Middle frontal gyrus (tissue), 1 donor: ENCODE data around the gene POT1.

Source experiments
- DNase-seq: peaks from one replicate; pipeline ENCODE4 v3.0.0-alpha.2; 2015; ENCODE audit warnings: low spot score; ENCODE audit errors: extremely low spot score

Gene POT1

DNA sequence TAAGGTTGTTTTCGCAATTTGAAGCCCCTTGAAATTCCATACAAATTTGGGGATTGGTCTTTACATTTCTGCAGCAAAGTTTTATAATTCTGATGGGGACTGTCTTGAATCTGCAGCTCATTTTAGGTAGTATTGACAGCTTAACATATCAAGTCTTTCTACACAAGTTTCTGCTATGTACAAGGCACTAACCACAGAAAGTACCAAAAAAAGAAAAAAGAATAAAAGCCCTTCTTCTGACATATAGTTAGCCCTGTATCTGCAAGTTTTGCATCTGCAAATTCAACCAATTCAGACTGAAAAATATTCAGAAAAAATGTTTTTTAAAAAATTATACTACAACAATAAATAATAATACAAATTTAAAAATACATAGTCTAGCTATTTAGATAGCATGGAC, 15.3 kb downstream of the POT1 start:
- DNase-seq, result no peak

DNA sequence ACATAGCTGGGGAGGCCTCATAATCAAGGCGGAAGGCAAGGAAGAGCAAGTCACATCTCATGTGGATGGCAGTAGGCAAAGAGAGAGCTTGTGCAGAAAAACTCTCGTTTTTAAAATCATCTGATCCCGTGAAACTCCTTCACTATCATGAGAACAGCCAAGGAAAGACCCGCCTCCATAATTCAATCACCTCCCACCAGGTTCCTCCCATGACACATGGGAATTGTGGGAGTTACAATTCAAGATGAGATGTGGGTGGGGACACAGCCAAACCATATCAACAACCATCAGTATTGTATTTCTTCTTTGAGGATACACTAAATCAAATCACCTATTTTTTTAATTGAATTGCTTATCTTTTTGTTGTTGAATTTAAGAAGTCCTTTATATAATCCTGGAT, 16.7 kb downstream of the POT1 start:
- no peak for DNase-seq

DNA sequence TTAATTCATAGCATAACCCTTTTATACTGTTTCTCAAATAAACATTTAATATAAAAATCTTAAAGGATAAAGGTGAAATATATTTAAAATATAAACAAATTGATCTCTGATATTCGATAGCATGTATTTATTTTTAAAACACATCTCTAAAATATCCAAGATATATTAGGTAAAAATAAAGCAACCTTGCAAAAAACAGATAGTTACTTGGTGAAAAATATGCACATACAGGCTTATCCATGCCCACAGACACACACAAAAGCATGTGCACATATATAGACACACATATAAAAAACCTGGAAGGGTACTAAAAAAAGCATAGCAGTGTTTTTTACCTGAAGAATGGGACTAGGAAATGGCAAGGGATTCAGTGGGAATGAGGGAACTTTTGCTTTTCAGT, 19.8 kb downstream of the POT1 start:
- DNase-seq, result no peak

DNA sequence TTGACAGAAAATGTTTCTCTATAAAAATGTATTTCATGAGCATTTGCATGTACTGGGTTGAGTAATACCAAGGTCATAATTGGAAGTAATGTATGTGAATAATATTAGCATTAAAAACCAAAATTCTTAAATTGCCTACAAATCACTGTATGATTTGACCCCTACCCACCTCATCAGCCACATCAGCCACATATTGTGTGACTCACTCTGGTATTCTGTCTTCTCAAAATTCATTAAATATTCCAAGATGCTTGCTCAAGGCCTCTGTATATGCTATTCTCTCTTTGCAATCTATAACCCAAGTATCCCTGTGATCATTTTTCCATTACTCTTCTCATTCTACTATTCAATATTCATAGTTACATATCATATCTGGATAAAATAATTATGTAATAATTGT, 21.4 kb downstream of the POT1 start:
- DNase-seq, result no peak

DNA sequence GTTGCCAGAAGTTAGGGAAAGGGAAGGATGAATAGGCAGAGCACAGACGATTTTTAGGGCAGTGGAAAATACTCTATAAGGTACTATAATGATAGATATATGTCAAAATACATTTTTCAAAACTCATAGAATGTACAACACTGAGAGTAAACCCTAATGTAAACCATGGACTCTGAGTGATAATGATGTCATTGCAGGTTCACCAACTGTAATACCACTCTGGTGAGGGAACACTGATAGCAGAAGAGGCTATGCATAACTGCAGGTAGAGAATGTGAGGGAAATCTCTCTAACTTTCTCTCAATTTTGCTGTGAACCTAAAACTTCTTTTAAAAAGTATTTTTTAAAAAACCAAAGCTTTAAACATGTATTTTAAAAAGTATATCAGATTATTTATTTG, 22.1 kb downstream of the POT1 start:
- no peak for DNase-seq

DNA sequence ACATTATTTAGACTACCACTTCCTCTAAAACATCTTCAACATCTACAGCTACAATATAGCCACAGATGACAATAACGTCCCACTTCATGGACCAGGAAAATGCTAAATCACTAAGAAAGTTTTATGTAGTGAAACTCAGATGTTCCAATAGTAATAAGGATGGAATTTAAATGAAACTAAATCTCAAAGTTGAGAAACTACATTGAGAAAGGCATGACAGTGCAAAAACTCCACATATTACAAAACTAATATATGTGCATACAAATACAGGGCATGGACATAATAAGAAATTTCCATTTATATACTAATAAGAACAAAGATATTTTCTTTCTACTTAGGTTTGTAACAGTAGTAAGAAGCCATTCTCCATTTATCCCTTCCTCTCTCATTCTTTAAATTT, 31.1 kb downstream of the POT1 start:
- DNase-seq, result no peak

DNA sequence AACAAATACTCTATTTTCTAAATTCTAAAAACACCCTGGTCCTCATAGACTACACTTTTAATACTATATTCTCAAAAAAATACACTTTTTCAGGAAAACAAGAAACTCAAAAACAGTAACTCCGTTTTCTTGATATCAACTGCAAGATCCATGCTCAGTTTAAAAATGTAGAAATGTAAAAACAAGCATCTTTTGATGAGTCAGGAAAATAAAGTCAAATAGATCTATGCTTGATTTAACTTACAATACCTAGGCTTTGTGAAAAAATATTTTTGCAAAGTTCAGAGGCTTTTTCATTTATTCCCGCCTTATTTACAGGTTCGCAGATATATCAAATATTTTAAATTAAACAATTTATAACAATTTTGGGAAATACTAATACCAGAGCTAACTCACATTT, 33.6 kb downstream of the POT1 start:
- no peak for DNase-seq

DNA sequence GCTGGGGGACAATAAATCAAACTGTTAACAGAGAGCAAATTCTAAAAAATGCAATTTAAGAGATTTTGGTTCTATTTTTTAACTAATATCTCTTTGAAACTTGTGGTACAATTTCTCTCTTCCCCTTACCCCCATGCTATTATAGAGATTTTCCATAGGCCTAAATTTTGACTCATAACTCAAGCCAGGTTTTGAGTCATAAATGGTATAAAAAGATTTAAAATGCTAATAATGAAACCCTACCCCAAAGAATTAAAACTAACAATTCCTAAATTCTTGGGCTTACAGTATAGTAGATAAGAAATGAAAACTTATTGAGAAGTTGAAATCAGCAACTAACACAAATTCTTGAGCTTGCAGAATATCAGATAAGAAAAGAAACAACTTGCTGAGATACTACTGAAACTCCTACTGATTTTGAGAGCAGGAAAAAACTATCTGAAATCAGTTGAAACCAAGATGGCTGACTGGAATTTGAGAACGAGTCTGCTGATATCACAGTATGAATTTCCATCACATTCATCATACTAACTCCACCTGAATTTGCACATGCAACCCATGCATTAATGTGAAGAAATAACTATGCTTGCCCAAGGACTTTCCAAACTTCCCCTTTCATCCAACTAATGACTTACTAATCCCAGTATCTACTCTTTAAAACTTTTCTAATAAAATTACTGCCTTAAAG, 36.3 kb downstream of the POT1 start:
- DNase-seq, result no peak

DNA sequence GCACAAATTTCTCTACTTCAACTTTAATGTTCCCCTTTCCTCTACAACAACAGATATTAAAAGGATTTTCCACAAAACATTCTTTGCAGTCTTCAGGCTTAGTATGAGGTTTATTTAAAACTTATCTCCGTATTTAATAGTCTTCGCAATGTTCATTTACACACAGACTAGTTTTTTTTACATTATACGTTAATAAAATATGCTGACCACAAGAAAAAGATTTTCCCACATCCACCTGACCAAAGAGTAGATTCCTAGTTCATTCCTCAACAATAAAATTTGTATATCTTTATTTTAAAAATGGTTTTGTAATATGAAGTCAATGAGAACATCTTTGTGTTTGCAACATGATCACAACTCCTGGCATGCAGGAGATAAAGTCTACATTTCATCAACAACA, 42.4 kb downstream of the POT1 start:
- DNase-seq, result no peak

DNA sequence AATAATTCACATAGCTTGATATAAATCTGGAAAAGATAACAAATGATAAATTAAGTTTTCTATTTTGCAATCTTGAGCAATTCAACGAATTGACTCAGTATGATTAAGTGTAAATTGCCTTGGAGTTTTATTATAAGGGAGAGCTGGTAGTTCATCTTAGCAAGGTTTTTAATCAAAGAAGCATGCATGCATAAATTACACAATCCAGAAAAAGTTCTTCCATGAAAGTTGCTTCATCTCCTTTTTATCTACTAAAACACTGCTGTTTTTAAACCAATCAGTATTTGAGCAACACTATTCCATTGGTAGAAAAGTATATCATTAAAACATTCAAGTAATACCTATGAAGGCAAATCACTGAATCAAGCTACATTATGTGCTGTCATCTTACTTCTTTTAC, 47.6 kb downstream of the POT1 start:
- no peak for DNase-seq

DNA sequence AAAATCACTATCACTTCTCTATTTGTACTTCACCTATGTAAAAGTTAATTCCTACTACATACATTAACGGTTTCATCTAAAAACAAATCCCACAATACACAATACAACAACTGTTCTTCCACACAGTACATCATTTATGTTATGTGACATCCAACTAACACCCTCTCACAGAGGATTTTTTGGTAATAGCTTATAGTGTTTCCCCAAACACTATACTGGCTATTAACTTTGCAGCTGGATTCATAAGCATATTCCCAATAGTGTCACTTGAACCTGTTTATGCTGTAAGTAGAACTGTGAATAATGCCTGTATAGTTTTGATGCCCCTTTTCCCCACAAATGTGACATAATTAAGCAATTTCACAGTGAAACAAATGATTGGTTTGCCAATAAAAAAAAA, 49.9 kb downstream of the POT1 start:
- DNase-seq, result no peak

DNA sequence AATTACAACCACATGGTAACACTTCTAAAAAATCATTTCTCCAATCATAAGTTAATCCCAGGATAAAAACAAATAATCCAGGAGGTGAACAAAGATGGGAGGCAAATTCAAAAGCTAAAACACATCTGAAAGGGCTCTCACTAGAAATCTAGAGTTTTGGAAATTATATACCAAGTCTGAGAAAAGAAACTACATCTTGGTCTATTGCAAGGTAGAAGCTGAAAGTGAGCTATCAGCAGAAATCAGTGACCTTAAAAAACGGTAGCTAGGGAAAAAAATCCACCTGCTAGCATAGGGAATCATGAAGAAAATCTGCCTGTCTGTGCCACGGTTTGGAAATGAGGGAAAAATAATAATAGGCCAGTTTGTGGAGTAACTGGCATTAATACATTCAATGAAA, 50.5 kb downstream of the POT1 start:
- DNase-seq, result no peak

DNA sequence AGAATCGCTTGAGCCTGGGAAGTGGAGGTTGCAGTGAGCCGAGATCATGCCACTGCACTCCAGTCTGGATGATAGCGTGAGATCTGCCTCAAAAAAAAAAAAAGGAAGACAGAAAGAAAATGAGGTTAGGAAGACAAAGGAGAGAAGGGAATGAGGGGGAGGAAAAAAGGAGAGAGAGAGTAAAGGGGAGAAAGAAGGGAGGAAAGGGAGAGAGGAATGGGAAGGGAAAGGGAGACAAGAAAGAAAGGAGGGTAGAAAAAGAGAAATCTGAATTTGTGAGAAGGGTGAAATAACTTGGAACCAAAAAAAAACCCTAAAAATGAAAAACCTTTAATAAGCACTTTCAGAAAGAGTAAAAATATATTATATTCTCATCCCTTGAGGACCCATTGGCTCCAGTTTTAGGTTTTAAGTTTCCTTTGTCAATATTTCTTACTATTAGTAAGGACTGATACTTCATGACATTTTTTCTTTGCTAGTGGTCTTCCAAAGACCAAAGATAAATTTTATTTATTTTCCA, 54.9 kb downstream of the POT1 start:
- DNase-seq, result no peak

DNA sequence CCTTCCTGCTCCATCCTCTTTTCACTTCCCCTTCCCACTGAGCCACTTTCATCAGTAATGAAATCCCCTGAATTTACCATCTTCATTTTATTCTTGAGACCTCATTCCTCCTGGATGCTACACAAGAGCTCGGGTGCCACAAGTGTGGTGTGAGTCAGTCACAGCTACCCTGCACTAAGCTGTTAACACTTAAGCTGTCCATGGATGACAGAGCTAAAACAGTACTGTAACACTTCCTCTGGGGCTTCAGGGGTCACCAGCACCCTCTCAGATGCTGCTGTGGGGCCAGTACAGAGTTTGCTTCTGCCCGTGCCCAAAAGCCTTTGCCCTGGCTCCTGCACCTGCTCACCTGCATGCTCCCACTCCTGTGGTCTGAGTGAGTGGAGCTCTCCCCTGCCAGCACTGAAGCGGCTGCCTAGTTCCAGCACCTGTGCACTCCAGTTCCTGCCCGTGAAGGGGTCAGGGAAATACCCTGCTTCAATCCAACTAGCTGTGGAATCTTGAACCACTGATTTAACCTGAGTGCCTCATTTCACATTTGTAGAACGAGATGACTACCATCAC, 71.9 kb downstream of the POT1 start:
- no peak for DNase-seq

DNA sequence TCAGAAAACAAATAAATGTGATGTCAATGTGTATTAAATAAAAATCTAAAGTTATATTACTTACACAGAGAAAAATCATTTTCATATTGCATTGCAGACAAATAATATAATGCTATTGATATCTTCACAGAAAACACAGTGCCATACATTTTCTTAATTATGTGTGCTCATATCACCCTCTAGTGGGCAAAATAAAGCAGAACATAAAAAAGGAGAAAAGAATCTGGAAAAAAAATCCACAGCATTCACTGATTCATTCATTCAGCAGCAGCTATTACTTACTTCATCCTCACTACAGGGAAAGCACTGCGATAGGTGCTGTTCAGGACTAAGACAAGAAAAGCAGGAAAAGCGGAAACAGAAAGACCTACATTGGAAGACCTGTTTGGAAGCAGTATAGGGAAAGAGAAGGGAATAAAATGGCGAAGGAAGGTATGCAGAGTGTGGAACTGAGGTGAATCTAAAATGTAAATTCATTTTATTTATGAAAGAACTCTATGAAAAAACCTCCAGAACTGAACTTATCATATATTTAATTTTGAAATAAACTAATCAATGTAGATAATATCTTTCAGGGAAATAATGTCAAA, 73.2 kb downstream of the POT1 start:
- peak; percentile 70 for DNase-seq

DNA sequence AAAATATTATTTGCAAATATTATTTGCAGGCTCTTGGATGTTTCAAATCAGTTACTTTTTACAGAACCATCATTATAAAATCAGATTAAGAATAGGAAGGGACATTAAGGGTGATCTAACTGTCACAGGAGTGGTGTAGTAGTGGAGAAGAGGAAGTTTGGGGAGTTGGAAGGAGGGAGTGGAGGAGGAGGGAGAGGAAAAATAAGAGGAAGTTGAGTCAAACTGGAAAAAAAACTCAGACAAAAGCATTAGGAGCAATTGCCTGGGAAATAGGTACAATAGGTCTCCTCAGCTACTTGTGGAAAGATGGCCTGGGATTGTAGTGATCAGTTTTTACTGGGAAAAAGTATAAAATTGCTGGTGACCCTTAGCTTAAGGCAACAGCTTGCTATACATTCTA, 86.3 kb downstream of the POT1 start:
- no peak for DNase-seq

DNA sequence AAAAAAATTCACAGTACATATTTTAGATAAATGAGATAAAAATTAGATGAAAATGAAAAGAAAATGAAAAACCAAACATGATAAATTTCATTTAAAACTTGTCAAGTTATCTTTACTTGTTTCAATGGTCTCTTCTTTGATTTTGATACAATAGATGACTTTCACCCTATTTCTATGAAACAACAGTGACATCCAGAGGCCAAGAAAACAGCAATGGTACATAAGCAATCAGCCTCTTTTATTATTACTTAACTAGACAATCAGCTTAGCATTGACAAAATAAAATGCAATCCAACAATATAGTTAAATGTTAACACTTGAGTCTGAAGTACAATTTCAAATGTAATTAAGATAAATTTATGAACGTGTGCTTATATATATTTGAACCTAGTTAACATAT, 89.2 kb downstream of the POT1 start:
- DNase-seq, result no peak

DNA sequence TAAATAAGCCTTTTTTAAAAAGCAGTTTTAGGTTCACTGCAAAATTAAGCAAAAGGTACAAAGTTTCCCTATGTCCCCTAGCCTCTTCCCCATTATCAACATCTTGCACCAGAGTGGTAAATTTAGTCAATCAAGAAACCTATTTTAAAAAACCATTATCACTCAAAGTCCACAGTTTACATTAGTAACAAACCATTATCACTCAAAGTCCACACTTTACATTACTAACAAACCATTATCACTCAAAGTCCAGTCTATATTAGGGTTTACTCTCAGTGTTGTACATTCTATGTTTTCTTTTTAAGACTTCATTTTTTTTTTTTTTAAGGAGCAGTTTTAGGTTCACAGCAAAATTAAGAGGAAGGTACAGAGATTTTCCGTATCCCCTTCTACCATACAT, 89.9 kb downstream of the POT1 start:
- DNase-seq, result no peak

DNA sequence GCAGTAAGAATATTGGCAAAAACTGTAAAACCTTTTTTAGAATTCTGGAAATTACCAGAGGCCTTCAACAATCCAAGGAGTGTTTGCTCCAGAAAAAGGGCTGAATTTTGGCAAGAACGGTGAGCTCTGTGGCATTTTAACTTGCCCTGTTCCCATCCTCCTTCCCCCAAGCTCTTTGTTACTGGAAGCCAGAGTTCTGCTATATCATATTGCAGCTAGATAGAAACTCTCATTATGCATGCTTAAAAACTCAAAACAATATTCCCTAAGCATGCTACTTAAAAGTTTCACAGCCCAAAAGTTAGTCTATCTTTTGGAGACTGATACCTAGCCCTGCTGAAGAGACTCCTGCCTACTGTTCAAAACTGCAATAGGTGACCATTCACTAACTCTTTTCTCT, 93.5 kb downstream of the POT1 start:
- DNase-seq, result no peak

DNA sequence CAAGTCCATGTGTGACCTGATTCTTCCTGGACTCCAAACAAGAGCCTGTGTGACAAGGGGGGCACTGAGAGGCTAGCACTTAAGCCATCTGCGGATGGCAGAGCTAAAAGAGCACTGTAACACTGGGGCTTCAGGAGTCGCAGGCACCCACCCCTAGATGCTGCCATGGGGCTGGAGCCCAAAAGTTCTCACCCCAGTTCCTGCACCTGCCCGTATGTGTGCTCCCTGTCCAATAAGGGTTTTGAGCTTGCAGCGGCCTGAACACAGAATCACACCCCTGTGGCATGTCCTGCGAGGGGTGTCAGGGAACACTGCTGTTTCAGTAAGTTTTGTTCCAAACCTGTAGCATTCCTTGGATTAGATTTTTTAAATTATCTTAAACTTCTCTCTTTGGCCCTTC, 110.8 kb downstream of the POT1 start:
- no peak for DNase-seq

DNA sequence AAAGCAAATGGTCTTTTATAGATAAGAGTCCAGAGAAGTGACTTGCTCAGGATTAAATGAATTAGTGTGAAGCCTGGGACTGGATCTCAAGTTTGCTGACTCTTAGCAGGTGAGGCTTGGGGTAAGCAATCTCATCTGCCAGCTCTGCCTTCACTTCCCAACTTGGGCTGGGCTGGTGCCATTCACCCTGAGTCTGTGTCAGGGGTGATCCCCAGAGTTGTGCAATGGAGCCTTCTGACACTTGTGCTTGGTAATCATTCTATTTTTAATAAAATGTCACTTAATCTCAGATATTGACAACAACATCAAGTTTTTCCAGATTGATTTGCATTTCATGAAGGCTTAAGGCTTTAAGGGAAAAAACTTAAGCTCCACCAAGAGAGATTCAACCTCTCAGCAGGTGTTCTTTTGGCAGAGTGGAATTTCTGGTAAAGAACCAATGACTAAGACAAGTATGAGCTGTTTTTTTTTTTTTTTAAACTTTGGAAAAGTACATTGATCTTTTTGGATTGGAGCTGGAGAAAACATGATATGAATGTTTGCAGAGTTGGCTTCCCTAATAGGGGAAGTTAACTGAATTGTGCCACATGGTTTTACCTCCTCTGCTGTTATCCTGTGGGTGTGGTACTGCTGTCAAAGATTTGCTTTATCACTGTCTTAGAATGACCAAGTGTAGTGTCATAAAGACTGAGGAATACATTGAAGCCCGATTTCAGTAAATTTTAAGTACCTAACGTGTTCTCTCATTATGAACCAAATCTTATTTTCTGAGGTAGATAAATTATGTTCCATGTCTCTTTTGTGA, 115.4 kb downstream of the POT1 start:
- no peak for DNase-seq

DNA sequence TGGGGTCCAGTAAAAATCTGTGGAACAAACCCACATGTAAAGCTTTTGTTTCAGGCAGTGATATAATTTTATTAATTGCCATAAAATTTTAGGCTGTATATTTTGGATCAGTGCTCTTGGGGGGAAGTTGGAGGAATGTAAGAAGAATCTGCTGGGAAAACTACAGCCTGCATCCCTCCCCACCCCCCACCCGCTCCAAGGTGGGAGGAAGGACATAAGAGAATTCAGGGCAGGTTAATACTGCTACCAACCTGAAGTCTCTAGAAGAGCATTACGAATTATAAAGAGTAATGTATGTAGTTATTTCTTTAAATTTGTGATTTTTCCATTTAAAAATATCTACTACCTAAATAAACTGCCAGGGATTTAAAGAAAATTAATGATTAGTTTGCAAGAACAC, 116.9 kb downstream of the POT1 start:
- no peak for DNase-seq
